GM19395 (cell line): ENCODE results near the gene ALAS2.
"Not testable (repeated sequence)": the region's sequence is repeated elsewhere in the genome, so short reads cannot be mapped to it uniquely, and the experiment has no call there.

Experiments
- ATAC-seq: cut with Tn5 transposase; IDR thresholded peaks from one replicate; pipeline ENCODE4 v1.9.1; 2021; ENCODE audit warnings: mild to moderate bottlenecking, moderate library complexity; ENCODE audit not compliant: unreplicated experiment

ALAS2 gene

DNA sequence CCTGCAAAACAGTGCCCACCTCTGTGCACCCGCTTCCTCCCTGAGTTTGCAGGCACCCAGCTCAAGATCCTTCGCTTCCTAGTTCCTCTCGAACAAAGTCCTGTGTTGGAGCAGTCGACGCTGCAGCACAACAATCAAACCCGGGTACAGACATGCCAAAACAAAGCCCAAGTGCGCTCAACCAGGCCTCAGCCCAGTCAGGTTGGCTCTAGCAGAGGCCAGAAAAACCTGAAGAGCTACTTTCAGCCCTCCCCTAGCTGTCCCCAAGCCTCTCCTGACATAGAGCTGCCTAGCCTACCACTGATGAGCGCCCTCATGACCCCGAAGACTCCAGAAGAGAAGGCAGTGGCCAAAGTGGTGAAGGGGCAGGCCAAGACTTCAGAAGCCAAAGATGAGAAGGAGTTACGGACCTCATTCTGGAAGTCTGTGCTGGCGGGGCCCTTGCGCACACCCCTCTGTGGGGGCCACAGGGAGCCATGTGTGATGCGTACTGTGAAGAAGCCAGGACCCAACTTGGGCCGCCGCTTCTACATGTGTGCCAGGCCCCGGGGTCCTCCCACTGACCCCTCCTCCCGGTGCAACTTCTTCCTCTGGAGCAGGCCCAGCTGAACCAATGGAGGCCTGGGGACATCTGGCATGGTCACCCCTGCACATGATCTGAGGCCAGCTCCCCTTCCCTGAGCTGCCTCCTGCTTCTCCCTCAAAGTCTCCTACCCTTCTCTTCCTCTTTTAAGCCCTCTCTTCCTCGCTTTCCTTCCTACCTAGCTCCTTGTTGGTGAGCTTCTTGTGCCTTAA lies 23.8 kb downstream of the ALAS2 start:
- no peak for ATAC-seq

DNA sequence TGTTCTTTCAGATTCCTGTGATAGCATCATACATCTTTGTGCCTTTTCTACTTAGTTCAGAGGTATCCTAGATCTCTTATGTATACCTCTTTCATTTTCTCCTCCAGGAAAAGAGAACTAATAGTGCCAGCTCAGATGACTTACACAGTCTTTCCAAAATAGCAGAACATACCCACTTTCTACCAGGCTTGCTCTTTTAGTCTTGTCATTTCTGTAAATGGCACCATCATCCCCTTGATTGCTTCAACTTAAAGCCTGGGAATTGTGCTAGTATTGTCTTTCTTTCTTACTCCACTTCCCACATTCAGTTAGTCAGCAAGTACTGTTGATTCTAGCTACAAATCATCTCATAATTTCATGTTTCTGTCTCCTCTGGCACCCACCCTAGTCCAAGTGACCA lies 25.5 kb downstream of the ALAS2 start:
- ATAC-seq = no peak

DNA sequence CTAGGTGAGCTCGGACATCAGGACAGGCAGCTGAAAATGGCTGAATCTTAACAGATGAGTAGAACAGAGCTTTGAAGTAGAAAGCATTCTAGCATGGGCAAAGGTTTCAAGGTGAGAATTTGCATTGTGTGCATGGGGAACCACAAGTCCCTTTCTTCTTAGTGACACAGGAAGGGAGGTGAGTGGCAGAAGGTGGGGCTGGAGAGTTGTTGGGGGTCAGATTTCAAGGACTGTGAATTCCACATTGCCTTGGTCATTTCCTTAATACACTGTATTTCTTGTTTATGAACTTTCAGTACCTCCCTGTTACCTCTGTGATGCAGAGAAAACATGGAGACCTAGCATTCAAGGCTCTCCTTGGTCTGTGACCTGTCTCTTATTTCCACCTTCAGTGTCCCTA lies 26.5 kb downstream of the ALAS2 start:
- no peak for ATAC-seq

DNA sequence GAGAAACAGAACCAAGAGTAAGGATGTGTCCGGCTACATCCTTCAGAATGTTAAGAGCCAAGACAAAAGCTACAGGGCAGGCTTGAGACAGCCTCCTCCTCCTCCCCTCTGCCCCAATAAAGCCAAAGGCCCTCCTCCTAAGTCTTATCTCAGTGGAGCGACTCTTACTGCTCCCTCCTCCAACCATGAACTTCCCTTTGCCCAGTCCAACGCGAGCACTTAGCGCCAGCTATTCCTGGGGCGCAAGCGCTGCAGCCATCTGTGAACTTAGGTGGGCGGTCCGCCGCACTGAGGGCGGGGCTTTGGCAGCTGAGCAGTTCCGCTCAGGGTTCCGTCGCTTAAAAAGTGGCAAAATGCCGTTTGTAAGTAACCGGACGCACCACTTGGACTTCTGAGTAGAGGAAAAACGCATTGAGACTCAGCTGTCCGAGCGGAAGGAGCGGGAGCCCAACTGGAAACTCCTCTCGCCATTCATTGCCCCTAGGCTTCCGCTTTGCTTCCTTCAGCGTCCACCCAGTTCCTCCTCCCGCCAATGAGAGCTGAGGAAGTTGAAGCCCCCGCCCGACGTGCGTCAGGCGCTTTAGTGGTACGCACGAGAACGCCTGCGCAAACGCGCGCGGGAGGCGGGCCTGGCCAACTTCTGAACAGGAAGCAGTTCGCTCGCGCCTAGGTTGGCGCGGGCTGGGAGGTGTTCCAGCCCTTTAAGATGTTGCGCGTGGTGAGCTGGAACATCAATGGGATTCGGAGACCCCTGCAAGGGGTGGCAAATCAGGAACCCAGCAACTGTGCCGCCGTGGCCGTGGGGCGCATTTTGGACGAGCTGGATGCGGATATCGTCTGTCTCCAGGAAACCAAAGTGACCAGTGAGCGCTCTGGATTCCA lies 30.8 kb downstream of the ALAS2 start, which contains the start of gene APEX2:
Gene APEX2, plus strand, starts transcription at position 647 of the 882 bp plus-strand sequence. Its CDS starts 60 bp downstream, at position 707.
- ATAC-seq = peak; percentile 96

DNA sequence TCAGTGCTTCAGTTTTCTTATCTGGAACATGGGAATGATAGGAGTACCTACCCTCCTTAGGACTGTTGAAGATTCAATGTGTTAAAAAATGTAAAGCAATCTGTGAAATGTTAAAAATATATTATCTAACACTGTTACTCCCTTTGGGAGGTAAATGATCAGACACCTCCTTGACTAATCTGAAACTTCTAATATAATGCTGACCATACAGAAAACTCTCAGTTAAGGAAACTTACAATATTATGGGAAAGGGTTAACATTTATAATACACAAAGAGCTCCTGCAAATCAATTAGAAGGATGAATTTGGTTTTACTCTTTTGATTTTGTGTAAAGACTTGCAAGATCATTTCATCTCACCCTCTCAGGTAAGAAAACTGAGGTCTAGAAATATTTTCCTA lies 35.2 kb downstream of the ALAS2 start:
- ATAC-seq = no peak

DNA sequence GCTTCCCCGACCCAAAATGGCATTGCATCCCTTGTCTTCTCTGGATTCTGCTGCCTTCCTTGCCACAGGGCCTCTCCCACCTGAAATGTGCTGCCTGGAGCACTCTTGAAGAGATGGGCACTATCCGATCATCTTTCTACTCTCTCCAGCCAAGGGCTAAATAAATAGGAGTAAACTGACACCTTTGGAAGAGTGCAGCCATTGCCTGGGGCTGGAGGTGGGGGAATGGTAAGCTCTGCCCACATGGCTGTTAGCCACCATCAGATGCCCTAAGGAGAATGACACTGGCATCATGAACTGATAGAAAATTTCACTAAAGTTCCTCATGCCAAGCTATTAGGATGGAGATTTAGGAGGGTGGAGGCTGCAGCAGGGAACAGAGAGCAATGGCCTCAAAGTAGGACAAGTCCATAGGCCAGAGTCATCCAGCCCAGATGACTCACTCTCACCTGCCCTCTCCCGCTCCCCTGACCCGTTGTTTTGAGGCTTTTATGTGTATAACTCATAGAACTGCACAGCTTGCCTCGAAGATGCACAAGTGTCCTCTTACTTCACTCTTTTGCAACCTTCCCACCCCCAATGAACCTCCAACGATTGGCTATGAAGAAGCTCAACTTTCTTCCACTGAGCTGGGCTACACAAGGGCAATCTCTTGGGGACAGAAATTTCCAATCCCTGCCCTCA lies 36.0 kb downstream of the ALAS2 start:
- ATAC-seq = no peak

DNA sequence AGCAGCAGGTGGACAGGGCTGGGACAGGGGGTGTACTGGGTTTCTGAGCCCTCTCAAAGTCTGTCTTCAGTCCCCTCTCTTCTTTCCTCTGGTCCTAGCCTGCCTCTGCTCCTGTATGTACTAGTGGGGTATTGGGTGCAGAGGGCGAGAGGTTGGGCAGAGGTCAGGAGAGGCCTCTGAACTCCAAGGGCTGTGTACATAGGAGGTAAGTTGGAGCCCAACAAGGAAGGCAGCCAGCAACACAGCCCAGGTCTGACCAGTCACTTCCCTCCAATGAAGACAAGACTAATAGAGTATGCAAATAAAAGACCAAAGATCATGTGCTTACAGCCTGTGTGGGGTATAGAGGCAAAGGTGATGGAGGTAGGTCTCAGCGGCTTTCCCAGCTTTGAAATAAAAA lies 36.7 kb downstream of the ALAS2 start, which contains the start of gene PFKFB1:
Gene PFKFB1, minus strand, starts transcription at position 90 of the 400 bp plus-strand sequence. CDS start 181 bp downstream, outside the sequence.
- no peak for ATAC-seq

DNA sequence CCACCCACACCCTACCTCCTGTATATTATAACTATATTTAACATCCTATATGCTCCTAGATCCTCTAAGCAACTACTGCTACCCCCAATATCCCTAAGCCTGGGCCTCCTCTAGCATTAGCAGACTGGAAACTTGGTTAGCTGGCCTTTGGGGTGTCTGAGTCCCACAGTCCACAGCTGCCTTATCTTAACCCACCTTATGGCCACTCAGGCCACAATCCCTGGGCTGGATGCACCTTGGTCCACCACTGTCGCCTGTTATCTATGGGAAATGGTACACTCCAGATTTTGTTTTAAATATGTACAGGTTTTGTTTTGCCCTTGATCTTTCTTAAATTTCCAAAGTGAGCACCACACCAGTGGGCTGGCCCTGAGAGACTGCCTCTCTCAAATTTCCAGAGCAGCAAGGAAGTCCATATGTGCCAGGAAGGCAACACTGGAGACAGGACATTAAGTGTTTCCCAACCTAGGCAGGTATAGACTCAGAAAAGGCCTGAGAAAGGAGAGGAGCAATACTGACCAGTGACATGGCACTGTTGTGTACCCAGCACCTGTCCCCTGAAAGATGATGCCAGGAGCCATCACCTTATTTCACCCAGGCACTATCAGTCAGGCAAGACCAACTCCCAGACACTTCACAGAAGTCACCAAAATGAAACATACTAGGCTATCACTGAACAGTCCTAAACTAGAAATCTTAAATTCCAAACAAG lies 37.7 kb downstream of the ALAS2 start:
- ATAC-seq = no peak

DNA sequence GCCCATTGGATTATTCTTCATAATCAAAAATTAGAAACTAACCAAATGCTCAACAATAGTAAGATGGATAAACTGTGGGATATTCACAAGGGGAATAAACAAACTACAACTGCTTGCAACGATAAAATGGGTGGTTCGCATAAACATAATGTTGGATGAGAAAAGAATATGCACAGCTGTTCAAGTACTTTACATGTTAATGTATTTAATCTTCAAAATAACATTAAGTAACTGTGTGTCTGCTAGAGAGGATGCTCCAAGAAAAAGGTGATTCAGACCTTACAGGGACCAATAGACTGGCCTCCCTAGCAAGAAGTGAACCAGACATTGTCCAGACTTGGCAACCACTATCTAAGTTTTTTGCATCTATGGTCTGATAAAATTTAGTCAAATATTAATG lies 39.1 kb downstream of the ALAS2 start:
- no peak for ATAC-seq

DNA sequence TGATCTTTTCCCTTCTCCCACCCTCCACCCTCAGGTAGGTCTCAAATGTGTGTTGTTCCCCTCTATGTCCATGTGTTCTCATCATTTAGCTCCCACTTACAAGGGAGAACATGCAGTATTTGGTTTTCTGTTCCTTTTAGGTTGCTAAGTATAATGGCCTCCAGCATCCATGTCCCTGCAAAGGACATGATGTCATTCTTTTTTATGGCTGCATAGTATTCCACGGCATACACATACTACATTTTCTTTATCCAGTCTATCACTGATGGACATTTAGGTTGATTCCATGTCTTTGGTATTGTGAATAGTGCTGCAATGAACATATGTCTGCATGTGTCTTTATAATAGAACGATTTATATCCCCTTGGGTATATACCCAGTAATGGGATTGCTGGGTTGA lies 47.5 kb downstream of the ALAS2 start:
- not testable (repeated sequence) for ATAC-seq

DNA sequence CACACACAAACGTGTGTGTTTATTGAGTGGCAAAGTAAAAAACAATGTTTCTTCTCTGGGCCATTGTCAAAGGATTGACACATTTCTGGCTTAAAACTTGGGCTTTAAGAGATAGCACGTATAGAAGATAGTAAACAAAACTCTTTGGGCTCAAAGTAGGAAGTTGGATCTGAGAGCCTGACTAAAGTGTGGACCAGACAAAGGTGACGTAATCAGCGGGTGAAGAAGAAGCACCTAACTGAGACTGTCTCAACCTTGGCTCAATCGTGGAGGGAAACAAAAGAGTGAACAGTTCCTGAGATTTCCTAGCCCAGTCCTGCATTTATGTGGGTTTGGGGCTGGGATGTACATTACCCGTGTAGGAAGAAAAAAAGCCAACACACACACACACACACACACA lies 50.4 kb downstream of the ALAS2 start:
- ATAC-seq = no peak

DNA sequence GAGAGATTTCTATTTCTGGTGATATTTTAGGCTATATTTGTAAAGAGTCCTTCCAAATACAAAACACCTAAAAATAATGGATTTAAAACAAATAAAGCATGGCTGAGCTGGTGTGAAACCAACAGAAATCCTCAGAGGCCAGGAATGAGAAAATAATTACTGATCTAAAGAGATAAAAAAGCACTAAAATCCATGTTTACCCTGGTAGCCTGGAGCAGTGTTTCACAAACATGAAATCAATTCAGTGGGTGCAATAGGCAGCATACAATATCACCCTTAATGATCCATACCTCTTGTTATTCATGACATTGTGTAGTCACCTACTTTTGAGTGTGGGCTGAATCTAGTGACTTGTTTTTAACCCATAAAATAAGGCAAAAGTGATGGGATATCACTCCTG lies 51.3 kb downstream of the ALAS2 start:
- ATAC-seq = no peak

DNA sequence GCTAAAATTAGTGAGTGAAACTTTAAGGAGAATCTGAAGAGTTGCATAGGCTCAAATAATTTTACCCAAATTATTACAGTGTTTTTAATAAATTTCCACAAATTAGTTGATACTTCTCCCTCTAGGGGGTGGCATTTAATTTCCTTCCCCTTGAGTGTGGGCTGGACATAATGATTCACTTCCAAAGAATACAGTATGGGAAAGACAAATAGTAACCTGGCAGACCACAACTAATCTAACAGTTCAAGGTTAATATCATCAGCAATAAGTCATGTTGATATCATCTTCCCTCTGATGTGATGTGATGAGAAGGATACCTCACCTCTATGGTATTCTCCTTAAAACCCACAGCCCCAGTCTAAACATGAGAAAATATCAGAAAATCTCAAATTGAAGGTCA lies 52.3 kb downstream of the ALAS2 start:
- ATAC-seq = no peak

DNA sequence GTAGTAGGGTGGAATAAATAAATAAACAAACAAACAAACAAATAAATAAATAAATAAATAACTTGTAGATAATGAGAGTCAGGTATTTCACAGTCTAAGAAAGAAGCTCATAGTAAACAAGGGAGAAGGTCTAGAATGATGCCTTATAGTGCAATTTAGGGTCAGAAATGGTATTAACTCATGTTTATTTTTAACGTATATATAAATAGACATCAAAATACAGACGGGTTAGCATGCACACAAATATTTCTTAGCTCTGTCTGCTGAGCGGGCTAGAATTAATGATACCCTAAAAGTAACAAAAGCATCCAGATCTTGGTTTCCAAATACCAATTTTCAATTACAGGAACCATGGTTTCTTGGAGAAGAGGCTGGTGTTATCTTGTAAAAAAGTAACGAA lies 53.4 kb downstream of the ALAS2 start:
- ATAC-seq = no peak

DNA sequence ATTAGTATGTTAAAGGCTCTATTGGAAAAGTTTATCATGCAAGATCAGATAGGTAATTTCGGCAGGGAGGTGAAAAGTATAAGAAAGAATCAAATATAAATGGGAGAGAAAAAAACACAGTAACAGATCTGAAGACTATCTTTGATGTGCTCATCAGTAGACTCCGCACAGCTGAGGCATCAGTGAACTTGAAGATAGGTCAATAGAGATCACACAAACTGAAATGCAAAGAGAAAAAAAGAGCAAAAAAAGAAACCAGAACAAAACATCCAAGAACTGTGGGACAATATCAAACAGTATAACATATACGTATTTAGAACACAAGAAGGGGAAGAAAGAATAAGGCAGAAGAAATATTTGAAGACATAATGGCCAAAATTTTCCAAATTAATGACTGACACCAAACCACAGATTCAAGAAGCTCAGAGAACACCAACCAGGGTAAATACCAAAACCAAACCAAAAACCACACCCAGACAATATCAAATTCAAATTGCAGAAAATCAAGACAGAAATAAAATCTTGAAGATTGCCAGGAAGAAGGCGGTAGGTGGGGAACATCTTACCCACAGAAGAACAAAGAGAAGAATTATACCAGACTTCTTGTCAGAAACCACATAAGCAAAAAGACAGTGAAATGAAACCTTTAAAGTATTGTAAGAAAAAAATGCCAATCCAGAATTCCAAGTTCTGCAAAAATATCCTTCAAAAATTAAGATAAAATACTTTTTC lies 65.8 kb downstream of the ALAS2 start:
- no peak for ATAC-seq

DNA sequence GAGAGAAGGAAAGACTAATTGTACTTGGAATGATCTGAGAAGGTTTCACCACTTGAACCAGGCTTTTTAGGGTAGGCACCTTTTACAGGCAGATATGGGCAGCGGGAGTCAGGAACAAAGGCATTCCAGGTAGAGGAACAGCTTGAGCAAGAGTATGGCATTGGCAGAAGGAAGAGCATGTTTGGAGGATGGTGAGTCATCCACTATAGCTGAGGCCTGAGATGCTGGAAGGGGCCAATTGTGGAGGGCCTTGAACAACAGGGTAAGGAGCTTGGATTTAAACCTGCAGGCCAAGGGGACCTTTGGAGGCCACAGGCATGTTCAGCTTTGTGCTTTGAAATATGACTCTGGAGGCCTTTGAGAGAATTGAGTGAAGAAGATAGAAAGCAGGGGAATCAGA lies 69.0 kb downstream of the ALAS2 start:
- no peak for ATAC-seq
